ENCODE results near the gene FBXO27. TPM values are rescaled to one million over a fixed set of nuclear protein-coding genes. Genes with fewer than 3 reads are reported as not detected.
"Not testable (repeated sequence)": the region's sequence is repeated elsewhere in the genome, so short reads cannot be mapped to it uniquely, and the experiment has no call there.

The FBXO27 gene
- total RNA-seq, 2 experiments from 2014 or later, result 0.71 to 0.90 TPM

- ATAC-seq (no peak), DNase-seq (no peak)
- intact Hi-C loops (cut with DNase I, micrococcal nuclease), result no loop called here
- Mint-ChIP-seq H3K27ac (no peak overlapping the region), H3K36me3 (ENCODE audit: low read depth) (no peaks in the 10 kb centered on the region), H3K9me3 (ENCODE audit: low read depth) (no peaks in the 10 kb centered on the region), H3K27me3 (peaks cover 14% of the 10 kb centered on the region), H3K4me3 (no peak overlapping the region), H3K4me1 (peaks cover 2% of the 10 kb centered on the region)
- ChIA-PET POLR2A (no interaction called here), CTCF (no interaction called here)
Measured at GRCh38 chr19:39007096-39007495, 25.3 kb downstream of the FBXO27 start.

GRCh38 chr19:39004403-39004802 lies 27.9 kb downstream of the FBXO27 start:
- POLR2A ChIA-PET, result no interaction called here

GRCh38 chr19:39003796-39004195 lies 28.6 kb downstream of the FBXO27 start:
- peaks cover 2% of the 10 kb centered on the region for H3K4me1 Mint-ChIP-seq
- CTCF ChIA-PET, result no interaction called here

More at GRCh38 chr19:39004403-39004802, 27.9 kb downstream of the FBXO27 start:
- no peak for ATAC-seq
- H3K27ac Mint-ChIP-seq, result no peak overlapping the region
- H3K4me1 Mint-ChIP-seq, result peaks cover 2% of the 10 kb centered on the region
- intact Hi-C loops (cut with DNase I, micrococcal nuclease), result no loop called here
- no peaks in the 10 kb centered on the region for H3K36me3 Mint-ChIP-seq (ENCODE audit: low read depth)
- DNase-seq, result no peak
- peaks cover 20% of the 10 kb centered on the region for H3K27me3 Mint-ChIP-seq
- H3K9me3 Mint-ChIP-seq (ENCODE audit: low read depth), result no peaks in the 10 kb centered on the region
- no peak overlapping the region for H3K4me3 Mint-ChIP-seq
- CTCF ChIA-PET, result no interaction called here

GRCh38 chr19:39003188-39003587 lies 29.2 kb downstream of the FBXO27 start:
- Mint-ChIP-seq H3K27me3 (peaks cover 17% of the 10 kb centered on the region), H3K4me3 (no peak overlapping the region), H3K9me3 (ENCODE audit: low read depth) (no peaks in the 10 kb centered on the region), H3K27ac (no peak overlapping the region), H3K4me1 (peaks cover 2% of the 10 kb centered on the region), H3K36me3 (ENCODE audit: low read depth) (no peaks in the 10 kb centered on the region)
- CTCF ChIA-PET, result no interaction called here
- ATAC-seq (no peak), DNase-seq (no peak)
- intact Hi-C loops (cut with DNase I, micrococcal nuclease), result no loop called here
- POLR2A ChIA-PET, result no interaction called here

More at GRCh38 chr19:39003796-39004195, 28.6 kb downstream of the FBXO27 start:
- Mint-ChIP-seq H3K4me3 (no peak overlapping the region), H3K27me3 (peaks cover 20% of the 10 kb centered on the region), H3K9me3 (ENCODE audit: low read depth) (no peaks in the 10 kb centered on the region), H3K36me3 (ENCODE audit: low read depth) (no peaks in the 10 kb centered on the region), H3K27ac (no peak overlapping the region)
- DNase-seq (no peak), ATAC-seq (no peak)
- intact Hi-C loops (cut with DNase I, micrococcal nuclease), result no loop called here
- POLR2A ChIA-PET, result no interaction called here

- ChIA-PET CTCF (no interaction called here), POLR2A (no interaction called here)
- ATAC-seq (no peak), DNase-seq (no peak)
- Mint-ChIP-seq H3K9me3 (ENCODE audit: low read depth) (no peaks in the 10 kb centered on the region), H3K4me1 (no peaks in the 10 kb centered on the region), H3K27ac (no peak overlapping the region), H3K27me3 (peaks cover 12% of the 10 kb centered on the region), H3K36me3 (ENCODE audit: low read depth) (no peaks in the 10 kb centered on the region), H3K4me3 (no peak overlapping the region)
- intact Hi-C loops (cut with DNase I, micrococcal nuclease), result no loop called here
Measured at GRCh38 chr19:39001041-39001440, 31.3 kb downstream of the FBXO27 start.

GRCh38 chr19:38997576-38997975 lies 34.8 kb downstream of the FBXO27 start:
- H3K27me3 Mint-ChIP-seq; H3K27ac Mint-ChIP-seq; intact Hi-C loops (cut with DNase I, micrococcal nuclease); CTCF ChIA-PET; H3K4me3 Mint-ChIP-seq; H3K36me3 Mint-ChIP-seq (ENCODE audit: low read depth); H3K9me3 Mint-ChIP-seq (ENCODE audit: low read depth); ATAC-seq; DNase-seq; H3K4me1 Mint-ChIP-seq: not testable (repeated sequence)
- POLR2A ChIA-PET, result interaction anchor here (0.6 kb wide), 1 partner anchor 215 kb away, joined by 4 read pairs; no protein-coding TSS in a partner anchor

- Mint-ChIP-seq H3K27ac (no peak overlapping the region), H3K4me3 (no peak overlapping the region), H3K36me3 (ENCODE audit: low read depth) (no peaks in the 10 kb centered on the region), H3K9me3 (ENCODE audit: low read depth) (no peaks in the 10 kb centered on the region), H3K4me1 (no peaks in the 10 kb centered on the region), H3K27me3 (peaks cover 15% of the 10 kb centered on the region)
- peak; percentile 47 for ATAC-seq
- POLR2A ChIA-PET, result no interaction called here
- intact Hi-C loops (cut with DNase I, micrococcal nuclease), result no loop called here
- no peak for DNase-seq
- CTCF ChIA-PET, result no interaction called here
Measured at GRCh38 chr19:38993271-38993670, 39.1 kb downstream of the FBXO27 start.

GRCh38 chr19:38990949-38991697 lies 41.2 kb downstream of the FBXO27 start:
- Mint-ChIP-seq H3K27ac (no peak overlapping the region), H3K4me1 (no peaks in the 10 kb centered on the region), H3K36me3 (ENCODE audit: low read depth) (no peaks in the 10 kb centered on the region), H3K4me3 (no peak overlapping the region), H3K27me3 (peaks cover 17% of the 10 kb centered on the region), H3K9me3 (ENCODE audit: low read depth) (no peaks in the 10 kb centered on the region)
- intact Hi-C loops (cut with DNase I, micrococcal nuclease), result no loop called here
- ChIA-PET CTCF (interaction anchor here (0.9 kb wide), 1 partner anchor 12 kb away, joined by 3 read pairs; no protein-coding TSS in a partner anchor), POLR2A (no interaction called here)
- no peak for DNase-seq
- no peak for ATAC-seq

GRCh38 chr19:38989614-38990013 lies 42.7 kb downstream of the FBXO27 start:
- peaks cover 17% of the 10 kb centered on the region for H3K27me3 Mint-ChIP-seq
- H3K9me3 Mint-ChIP-seq (ENCODE audit: low read depth); H3K4me3 Mint-ChIP-seq; intact Hi-C loops (cut with DNase I, micrococcal nuclease); H3K36me3 Mint-ChIP-seq (ENCODE audit: low read depth); H3K4me1 Mint-ChIP-seq; H3K27ac Mint-ChIP-seq; ATAC-seq; CTCF ChIA-PET; POLR2A ChIA-PET; DNase-seq: not testable (repeated sequence)

GRCh38 chr19:38989066-38989605 lies 43.2 kb downstream of the FBXO27 start:
- ATAC-seq (no peak), DNase-seq (no peak)
- Mint-ChIP-seq H3K9me3 (ENCODE audit: low read depth) (no peaks in the 10 kb centered on the region), H3K4me1 (no peaks in the 10 kb centered on the region), H3K27me3 (peaks cover 17% of the 10 kb centered on the region), H3K36me3 (ENCODE audit: low read depth) (no peaks in the 10 kb centered on the region), H3K4me3 (no peak overlapping the region), H3K27ac (no peak overlapping the region)
- CTCF ChIA-PET, result interaction anchor here (0.8 kb wide), 1 partner anchor 14 kb away, joined by 3 read pairs; the partner anchor contains the start of gene FBXO17
- POLR2A ChIA-PET, result no interaction called here
- intact Hi-C loops (cut with DNase I, micrococcal nuclease), result no loop called here

GRCh38 chr19:38988627-38989026 lies 43.7 kb downstream of the FBXO27 start:
- POLR2A ChIA-PET; H3K9me3 Mint-ChIP-seq (ENCODE audit: low read depth); H3K36me3 Mint-ChIP-seq (ENCODE audit: low read depth); ATAC-seq; H3K27ac Mint-ChIP-seq; H3K4me1 Mint-ChIP-seq; DNase-seq; intact Hi-C loops (cut with DNase I, micrococcal nuclease); H3K4me3 Mint-ChIP-seq: not testable (repeated sequence)
- CTCF ChIA-PET, result interaction anchor here (0.8 kb wide), 1 partner anchor 13 kb away, joined by 3 read pairs; the partner anchor contains the start of gene FBXO17
- peaks cover 17% of the 10 kb centered on the region for H3K27me3 Mint-ChIP-seq

GRCh38 chr19:38987745-38988144 lies 44.6 kb downstream of the FBXO27 start:
- H3K4me1 Mint-ChIP-seq; H3K4me3 Mint-ChIP-seq; H3K36me3 Mint-ChIP-seq (ENCODE audit: low read depth); CTCF ChIA-PET; ATAC-seq; H3K9me3 Mint-ChIP-seq (ENCODE audit: low read depth); H3K27ac Mint-ChIP-seq; DNase-seq; intact Hi-C loops (cut with DNase I, micrococcal nuclease); POLR2A ChIA-PET: not testable (repeated sequence)
- peaks cover 14% of the 10 kb centered on the region for H3K27me3 Mint-ChIP-seq
